GM12865 (cell line): ENCODE measurements around the gene BICRAL.

ENCODE experiments used
- DNase-seq: peaks from one replicate; pipeline ENCODE4 v3.0.0; 2010; ENCODE audit warnings: low read depth
- H3K4me3 ChIP-seq: 2 replicates; pipeline ENCODE4 v1.5.1; 2011; ENCODE audit warnings: mild to moderate bottlenecking, low read depth, low read length, control low read depth
- CTCF ChIP-seq: IDR thresholded peaks from 2 replicates; pipeline ENCODE4 v1.5.1; 2011; ENCODE audit warnings: low read length, control low read depth, low read depth, inconsistent platforms; ENCODE audit not compliant: insufficient read depth; ENCODE audit errors: missing control alignments

BICRAL gene

GRCh38 chr6:42766163-42766670, 15.6 kb upstream of the BICRAL start:
- DNase-seq: no peak
- no peak for TF ChIP-seq CTCF
- H3K4me3 ChIP-seq: no peak overlapping the region

DNA sequence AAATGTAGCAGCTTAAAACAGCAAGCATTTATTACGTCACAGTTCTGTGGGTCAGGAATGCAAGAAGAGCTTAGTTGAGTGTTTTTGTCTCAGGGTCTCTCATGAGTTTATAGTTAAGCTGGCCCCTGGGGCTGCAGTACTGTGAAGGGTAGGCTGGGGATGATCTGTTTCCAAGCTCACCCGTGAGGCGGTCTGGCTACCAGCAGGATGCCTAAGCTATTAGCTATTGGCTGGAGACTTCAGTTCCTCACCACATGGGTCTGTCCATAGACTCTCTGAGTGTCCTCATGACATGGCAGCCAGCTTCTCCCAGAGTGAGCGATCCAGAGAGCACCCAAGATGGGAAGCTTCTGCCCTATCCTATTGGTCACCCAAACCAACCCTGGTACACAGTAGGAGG, 12.8 kb upstream of the BICRAL start:
- DNase-seq: no peak
- no peak for TF ChIP-seq CTCF
- no peak overlapping the region for H3K4me3 ChIP-seq

GRCh38 chr6:42769836-42770235, 12.0 kb upstream of the BICRAL start:
- no peak for DNase-seq
- H3K4me3 ChIP-seq: no peak overlapping the region
- TF ChIP-seq CTCF: no peak

DNA sequence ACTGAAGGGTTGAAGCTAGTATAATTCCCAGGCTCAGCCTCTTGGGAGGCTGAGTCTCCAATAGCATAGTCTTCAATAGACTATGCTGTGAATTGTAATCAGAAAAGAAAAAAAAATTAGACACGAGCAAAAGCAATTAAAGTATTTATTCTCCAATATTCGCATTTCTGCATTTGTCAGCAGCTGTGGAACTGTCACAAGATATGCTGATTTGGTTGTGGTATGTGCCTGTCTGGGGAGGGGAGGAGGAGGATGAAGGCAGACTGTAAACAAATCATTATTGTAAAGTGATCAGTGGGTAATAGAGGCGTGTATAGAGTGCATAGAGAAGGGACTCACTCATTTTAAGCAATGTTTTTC, 10.1 kb upstream of the BICRAL start:
- peak overlapping the region; percentile 48 for H3K4me3 ChIP-seq
- no peak for TF ChIP-seq CTCF
- DNase-seq: peak; percentile 44

DNA sequence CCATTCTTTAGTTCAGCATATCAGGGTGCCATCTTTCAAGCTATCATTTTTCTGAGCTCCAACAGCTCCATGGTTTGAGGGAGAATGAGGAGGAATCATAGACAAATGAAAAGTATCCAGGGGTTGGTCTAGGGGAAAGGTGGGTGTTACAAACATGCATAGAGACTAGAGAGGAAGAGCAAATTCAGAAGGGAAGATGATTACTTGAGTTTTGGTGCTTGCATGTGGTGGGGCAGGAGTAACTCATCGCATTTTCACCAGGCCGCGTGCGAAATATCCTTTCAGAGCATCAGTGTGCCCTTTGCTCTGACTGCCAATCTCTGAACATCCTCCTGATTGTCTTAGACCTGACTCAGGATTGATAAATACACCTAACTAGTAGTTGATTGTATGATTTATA, 7.7 kb upstream of the BICRAL start:
- peak; percentile 47 for DNase-seq
- no peak for TF ChIP-seq CTCF
- peak overlapping the region; percentile 40 for H3K4me3 ChIP-seq

DNA sequence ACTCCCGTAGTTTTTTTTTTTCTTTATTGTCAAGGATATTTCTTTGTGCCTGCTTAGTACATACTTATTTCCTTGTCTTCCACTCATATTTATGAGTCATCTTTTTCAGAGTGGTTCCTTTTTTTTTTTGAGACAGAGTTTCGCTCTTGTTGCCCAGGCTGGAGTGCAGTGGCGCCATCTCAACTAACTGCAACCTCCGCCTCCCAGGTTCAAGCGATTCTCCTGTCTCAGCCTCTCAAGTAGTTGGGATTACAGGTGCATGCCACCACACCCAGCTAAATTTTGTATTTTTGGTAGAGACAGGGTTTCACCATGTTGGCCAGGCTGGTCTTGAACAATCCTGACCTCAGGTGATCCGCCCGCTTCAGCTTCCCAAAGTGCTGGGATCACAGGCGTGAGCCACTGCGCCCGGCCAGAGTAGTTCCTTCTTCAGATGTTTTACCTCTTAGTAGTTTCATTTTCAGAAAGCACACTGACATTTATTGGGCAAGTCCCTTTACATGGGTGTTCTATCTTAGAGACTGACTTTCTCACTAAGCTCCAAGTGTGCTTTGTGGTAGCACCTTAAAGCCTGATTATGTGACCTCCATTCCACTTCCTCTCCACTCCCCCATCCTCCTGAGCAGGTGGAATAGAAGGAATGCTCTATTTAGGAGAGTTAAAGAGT, 6.9 kb upstream of the BICRAL start:
- peak; percentile 90 for DNase-seq

DNA sequence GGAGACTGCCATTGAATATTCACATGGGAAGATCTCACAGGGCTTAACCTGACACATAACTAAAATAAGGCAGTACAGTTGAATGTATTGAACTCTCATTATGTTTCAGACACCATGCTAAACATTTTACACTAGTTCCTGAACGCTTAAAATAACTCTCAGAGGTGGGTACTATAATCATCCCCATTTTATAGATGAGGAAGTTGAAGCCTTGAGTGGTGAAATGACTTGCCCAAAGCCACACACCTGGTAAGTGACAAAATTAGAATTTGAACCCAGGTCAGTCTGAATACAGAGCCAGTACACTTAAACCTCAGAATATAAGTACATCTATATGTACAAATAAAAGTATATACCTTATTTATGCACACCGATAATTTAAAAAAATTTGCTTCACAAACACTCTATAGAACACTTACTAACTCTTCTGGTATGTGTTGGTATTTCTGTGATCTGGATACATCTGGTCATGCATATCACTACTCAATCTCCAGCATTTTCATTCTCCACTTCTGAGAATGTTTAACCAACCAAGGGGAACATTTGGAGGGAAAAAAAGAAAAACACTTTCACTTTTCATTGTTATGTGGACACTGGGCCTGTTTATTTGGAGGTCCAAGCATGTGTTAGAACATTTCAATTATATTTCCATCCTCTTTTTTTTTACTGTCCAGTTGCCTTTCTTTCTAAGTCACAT, 4.6 kb upstream of the BICRAL start:
- peak overlapping the region; percentile 26 for H3K4me3 ChIP-seq
- no peak for TF ChIP-seq CTCF
- peak; percentile 83 for DNase-seq

More for the DNA sequence above, 6.9 kb upstream of the BICRAL start:
- peak overlapping the region; percentile 40 for H3K4me3 ChIP-seq
